Smooth muscle cell (in vitro differentiated cells): ENCODE data around the gene FAM124A. TPM values are rescaled to one million over a fixed set of nuclear protein-coding genes. Genes with fewer than 3 reads are reported as not detected.

Experiments used
- DNase-seq: peaks from one replicate; lab custom pipeline; 2025; ENCODE audit not compliant: unreplicated experiment; lab: John Stamatoyannopoulos, UW
- H2AFZ ChIP-seq: fragments of 200-600 bp; sonication (generic); 2 replicates; pipeline ENCODE4 v1.6.0; 2016; ENCODE audit warnings: antibody characterized with exemption, low read depth, mild to moderate bottlenecking
- H3F3A ChIP-seq: fragments of 200-600 bp; sonication (generic); 2 replicates; pipeline ENCODE4 v1.6.0; 2017; ENCODE audit warnings: antibody characterized with exemption, low read depth
- H3K27ac ChIP-seq: fragments of 200-600 bp; sonication (generic); 2 replicates; pipeline ENCODE4 v1.5.1; 2016; ENCODE audit warnings: low read depth, mild to moderate bottlenecking
- H3K27me3 ChIP-seq: fragments of 200-600 bp; sonication (generic); 2 replicates; pipeline ENCODE4 v1.6.1; 2016; ENCODE audit warnings: low read depth, mild to moderate bottlenecking
- H3K36me3 ChIP-seq: fragments of 200-600 bp; sonication (generic); 2 replicates; pipeline ENCODE4 v1.5.1; 2016; ENCODE audit warnings: low read depth
- H3K4me1 ChIP-seq: fragments of 200-600 bp; sonication (generic); 2 replicates; pipeline ENCODE4 v1.5.1; 2016; ENCODE audit warnings: low read depth
- H3K4me2 ChIP-seq: fragments of 200-600 bp; sonication (generic); 2 replicates; pipeline ENCODE4 v1.6.0; 2016; ENCODE audit warnings: mild to moderate bottlenecking
- H3K4me3 ChIP-seq: fragments of 200-600 bp; sonication (generic); 2 replicates; pipeline ENCODE4 v1.5.1; 2016; ENCODE audit warnings: mild to moderate bottlenecking
- H3K79me2 ChIP-seq: fragments of 200-600 bp; sonication (generic); 2 replicates; pipeline ENCODE4 v1.6.0; 2016; ENCODE audit warnings: low read depth, mild to moderate bottlenecking
- H3K9ac ChIP-seq: fragments of 200-600 bp; sonication (generic); 2 replicates; pipeline ENCODE4 v1.6.0; 2016; ENCODE audit warnings: low read depth
- H3K9me3 ChIP-seq: fragments of 200-600 bp; sonication (generic); replicated peaks from 2 replicates; pipeline ENCODE4 v1.5.1; 2016; ENCODE audit warnings: low read depth
- H4K20me1 ChIP-seq: fragments of 200-600 bp; sonication (generic); 2 replicates; pipeline ENCODE4 v1.6.0; 2016; ENCODE audit warnings: low read depth
- WGBS: methylation state at CpG from one replicate; pipeline ENCODE4 v1.1.7; 2016; ENCODE audit warnings: low lambda C conversion rate; 5-methylcytosine and 5-hydroxymethylcytosine counted together
- polyA plus RNA-seq: library from polyadenylated mRNA; unstranded; fragments of >200 nt; fragmentation: Nextera tagmentation; extraction: Ambion mirVana; gene quantifications from 2 replicates; pipeline ENCODE4 v1.2.1, GENCODE V29; 2016
- total RNA-seq: library from RNA; depleted of rRNA; stranded (reverse); fragments of >200 nt; gene quantifications from 2 replicates; pipeline ENCODE4 v1.2.3, GENCODE V29; 2014
- TF ChIP-seq, protein P1 (sequence below): fragments of 200-600 bp; sonication (generic); IDR thresholded peaks from 2 replicates; pipeline ENCODE4 v1.5.1; 2017; ENCODE audit warnings: borderline replicate concordance, mild to moderate bottlenecking, antibody characterized with exemption; ENCODE audit not compliant: insufficient read depth, poor library complexity, severe bottlenecking

Gene FAM124A
- total and polyA plus RNA-seq, 2 experiments from 2014 or later, result 0.06 TPM; not detected in 1

GRCh38 chr13:51213173-51213728, 8.9 kb upstream of the FAM124A start:
- no peaks in the 10 kb centered on the region for H3K9me3 ChIP-seq
- 64% methylated on average over 6 of the region's 6 CpGs for WGBS
- H3K4me1 ChIP-seq, result no peaks in the 10 kb centered on the region
- TF ChIP-seq, protein P1, sequence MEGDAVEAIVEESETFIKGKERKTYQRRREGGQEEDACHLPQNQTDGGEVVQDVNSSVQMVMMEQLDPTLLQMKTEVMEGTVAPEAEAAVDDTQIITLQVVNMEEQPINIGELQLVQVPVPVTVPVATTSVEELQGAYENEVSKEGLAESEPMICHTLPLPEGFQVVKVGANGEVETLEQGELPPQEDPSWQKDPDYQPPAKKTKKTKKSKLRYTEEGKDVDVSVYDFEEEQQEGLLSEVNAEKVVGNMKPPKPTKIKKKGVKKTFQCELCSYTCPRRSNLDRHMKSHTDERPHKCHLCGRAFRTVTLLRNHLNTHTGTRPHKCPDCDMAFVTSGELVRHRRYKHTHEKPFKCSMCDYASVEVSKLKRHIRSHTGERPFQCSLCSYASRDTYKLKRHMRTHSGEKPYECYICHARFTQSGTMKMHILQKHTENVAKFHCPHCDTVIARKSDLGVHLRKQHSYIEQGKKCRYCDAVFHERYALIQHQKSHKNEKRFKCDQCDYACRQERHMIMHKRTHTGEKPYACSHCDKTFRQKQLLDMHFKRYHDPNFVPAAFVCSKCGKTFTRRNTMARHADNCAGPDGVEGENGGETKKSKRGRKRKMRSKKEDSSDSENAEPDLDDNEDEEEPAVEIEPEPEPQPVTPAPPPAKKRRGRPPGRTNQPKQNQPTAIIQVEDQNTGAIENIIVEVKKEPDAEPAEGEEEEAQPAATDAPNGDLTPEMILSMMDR, result no peak
- H3K36me3 ChIP-seq, result no peaks in the 10 kb centered on the region
- no peaks in the 10 kb centered on the region for H3F3A ChIP-seq
- DNase-seq, result no peak
- H3K27me3 ChIP-seq, result peaks cover 27% of the 10 kb centered on the region
- H3K4me2 ChIP-seq, result no peak overlapping the region
- no peak overlapping the region for H3K9ac ChIP-seq
- no peak overlapping the region for H3K4me3 ChIP-seq
- no peak overlapping the region for H3K27ac ChIP-seq
- no peak overlapping the region for H2AFZ ChIP-seq
- no peaks in the 10 kb centered on the region for H3K79me2 ChIP-seq
- no peaks in the 10 kb centered on the region for H4K20me1 ChIP-seq

GRCh38 chr13:51218626-51219025, 3.6 kb upstream of the FAM124A start:
- no peak overlapping the region for H3K27ac ChIP-seq
- no peak overlapping the region for H3K9ac ChIP-seq
- peaks cover 33% of the 10 kb centered on the region for H3K27me3 ChIP-seq
- DNase-seq, result no peak
- TF ChIP-seq, protein P1, result no peak
- H3K9me3 ChIP-seq, result no peaks in the 10 kb centered on the region
- no peaks in the 10 kb centered on the region for H4K20me1 ChIP-seq
- no peak overlapping the region for H3K4me2 ChIP-seq
- H2AFZ ChIP-seq, result no peak overlapping the region
- H3K36me3 ChIP-seq, result no peaks in the 10 kb centered on the region
- no peaks in the 10 kb centered on the region for H3F3A ChIP-seq
- H3K79me2 ChIP-seq, result no peaks in the 10 kb centered on the region
- H3K4me1 ChIP-seq, result peaks cover 6% of the 10 kb centered on the region
- H3K4me3 ChIP-seq, result no peak overlapping the region
- WGBS, result 71% methylated on average over 4 of the region's 4 CpGs

- no peaks in the 10 kb centered on the region for H3K79me2 ChIP-seq
- 91% methylated on average over 2 of the region's 2 CpGs for WGBS
- H3K9ac ChIP-seq, result no peak overlapping the region
- no peak for DNase-seq
- H2AFZ ChIP-seq, result no peak overlapping the region
- H3K4me2 ChIP-seq, result no peak overlapping the region
- H3K9me3 ChIP-seq, result no peaks in the 10 kb centered on the region
- H4K20me1 ChIP-seq, result no peaks in the 10 kb centered on the region
- H3F3A ChIP-seq, result no peaks in the 10 kb centered on the region
- TF ChIP-seq, protein P1, result no peak
- H3K4me3 ChIP-seq, result no peak overlapping the region
- H3K36me3 ChIP-seq, result no peaks in the 10 kb centered on the region
- H3K27ac ChIP-seq, result no peak overlapping the region
- H3K27me3 ChIP-seq, result peaks cover 53% of the 10 kb centered on the region
- peaks cover 14% of the 10 kb centered on the region for H3K4me1 ChIP-seq
These were observed 1.5 kb upstream of the FAM124A start for GRCh38 chr13:51220706-51221105.

GRCh38 chr13:51221108-51221507, 1.1 kb upstream of the FAM124A start:
- H3K27me3 ChIP-seq, result peaks cover 55% of the 10 kb centered on the region
- H3F3A ChIP-seq, result no peaks in the 10 kb centered on the region
- H3K4me3 ChIP-seq, result peak overlapping the region; percentile 70
- H3K4me1 ChIP-seq, result peaks cover 14% of the 10 kb centered on the region
- no peaks in the 10 kb centered on the region for H3K36me3 ChIP-seq
- no peaks in the 10 kb centered on the region for H4K20me1 ChIP-seq
- peak overlapping the region; percentile 11 for H2AFZ ChIP-seq
- H3K79me2 ChIP-seq, result no peaks in the 10 kb centered on the region
- 52% methylated on average over 4 of the region's 4 CpGs for WGBS
- TF ChIP-seq, protein P1, result no peak
- no peak overlapping the region for H3K27ac ChIP-seq
- no peak overlapping the region for H3K4me2 ChIP-seq
- DNase-seq, result no peak
- no peaks in the 10 kb centered on the region for H3K9me3 ChIP-seq
- H3K9ac ChIP-seq, result no peak overlapping the region
